Endodermal cell (in vitro differentiated cells): Measurements from ENCODE around the gene CSTPP1. TPM values are rescaled to one million over a fixed set of nuclear protein-coding genes. Genes with fewer than 3 reads are reported as not detected.
"Not testable (repeated sequence)": the region's sequence is repeated elsewhere in the genome, so short reads cannot be mapped to it uniquely, and the experiment has no call there.

ENCODE experiments used
- DNase-seq: peaks from one replicate; pipeline ENCODE4 v3.0.0-alpha.2; 2017
- H3K27ac ChIP-seq: 2 replicates; pipeline ENCODE4 v1.5.1; 2013; ENCODE audit warnings: mild to moderate bottlenecking, low read depth, low read length, moderate library complexity
- H3K27me3 ChIP-seq: 2 replicates; pipeline ENCODE4 v1.6.1; 2013; ENCODE audit warnings: mild to moderate bottlenecking, low read length, moderate library complexity; ENCODE audit not compliant: insufficient read depth, control insufficient read depth, poor library complexity, severe bottlenecking
- H3K36me3 ChIP-seq: 2 replicates; pipeline ENCODE4 v1.7.0; 2013; ENCODE audit warnings: mild to moderate bottlenecking, low read length, moderate library complexity; ENCODE audit not compliant: control insufficient read depth, insufficient read depth
- H3K4me1 ChIP-seq: one replicate; pipeline ENCODE4 v1.7.0; 2013; ENCODE audit warnings: low read length; ENCODE audit not compliant: control insufficient read depth, insufficient read depth
- H3K4me3 ChIP-seq: 2 replicates; pipeline ENCODE4 v1.5.1; 2013; ENCODE audit warnings: mild to moderate bottlenecking, low read length, moderate library complexity
- H3K9ac ChIP-seq: 2 replicates; pipeline ENCODE4 v1.6.1; 2013; ENCODE audit warnings: mild to moderate bottlenecking, low read length, moderate library complexity; ENCODE audit not compliant: poor library complexity, severe bottlenecking; ENCODE audit errors: extremely low read depth
- H3K9me3 ChIP-seq: 2 replicates; pipeline ENCODE4 v1.6.1; 2013; ENCODE audit warnings: mild to moderate bottlenecking, low read length, moderate library complexity; ENCODE audit not compliant: control insufficient read depth
- H3K27ac Mint-ChIP-seq: 2 replicates; pipeline ENCODE4 v1.8.0; 2020; ENCODE audit warnings: mixed read lengths
- H3K27me3 Mint-ChIP-seq: 2 replicates; pipeline ENCODE4 v1.8.0; 2021; ENCODE audit warnings: mild to moderate bottlenecking, mixed read lengths; ENCODE audit not compliant: insufficient read depth
- H3K36me3 Mint-ChIP-seq: 2 replicates; pipeline ENCODE4 v1.8.0; 2020; ENCODE audit warnings: low read depth, mixed read lengths
- H3K4me1 Mint-ChIP-seq: 2 replicates; pipeline ENCODE4 v1.8.0; 2020; ENCODE audit warnings: mixed read lengths
- H3K4me3 Mint-ChIP-seq: 2 replicates; pipeline ENCODE4 v1.8.0; 2020; ENCODE audit warnings: mild to moderate bottlenecking, moderate library complexity, mixed read lengths
- H3K9me3 Mint-ChIP-seq: 2 replicates; pipeline ENCODE4 v1.8.0; 2020; ENCODE audit warnings: mild to moderate bottlenecking, mixed read lengths
- WGBS, 2 experiments: methylation state at CpG; one replicate each; pipeline versions ENCODE4 v1.1.5 to v1.1.7; 2013; ENCODE audit warnings: missing lambda C conversion rate in 2 of 2, mixed read lengths in 1 of 2; ENCODE audit not compliant: insufficient coverage in 1 of 2, insufficient read length in 1 of 2; 5-methylcytosine and 5-hydroxymethylcytosine counted together
- total RNA-seq, 2 donors: library from RNA; stranded (reverse); fragmentation: NEBNext Ultra II Directional in 1 of 2; extraction: Animal tissue kit (Norgen Biotek cat#: 25700) in 1 of 2; gene quantifications; 2 replicates in 1 of 2; 3 replicates in 1 of 2; pipeline ENCODE4 v1.2.1, GENCODE V29; 2021
- TF ChIP-seq, protein P1 (sequence below): fragments of 200-600 bp; sonication (generic); conservative IDR thresholded peaks from 2 replicates; pipeline ENCODE4 v1.5.0; 2021; ENCODE audit warnings: antibody characterized with exemption, mild to moderate bottlenecking

CSTPP1 gene
- total RNA-seq, 2 donors from 2014 or later: 46.7 to 57.6 TPM

DNA sequence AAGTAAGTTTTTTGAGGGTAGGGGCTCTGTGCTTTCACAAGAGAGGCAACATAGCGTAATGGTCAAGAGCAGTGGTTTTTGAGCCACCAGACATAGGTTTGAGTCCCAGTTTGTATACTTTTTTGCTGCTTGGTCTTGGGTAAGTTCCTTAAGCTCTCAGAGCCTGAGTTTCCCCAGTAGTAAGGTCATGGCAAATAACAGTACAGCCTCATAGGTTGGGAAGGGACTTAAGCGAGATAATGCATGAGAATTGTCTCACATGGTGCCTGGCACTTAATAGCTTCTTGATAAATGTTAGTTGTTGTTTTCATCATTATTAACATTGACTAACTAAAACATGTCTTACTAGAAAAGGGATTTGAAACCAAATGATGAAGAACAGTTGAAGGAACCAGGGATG is 157.0 kb downstream of the CSTPP1 start:
- no peak overlapping the region for H3K9ac ChIP-seq
- H3K9me3 Mint-ChIP-seq: peaks cover 12% of the 10 kb centered on the region
- peaks cover 7% of the 10 kb centered on the region for H3K9me3 ChIP-seq
- no peaks in the 10 kb centered on the region for H3K27me3 Mint-ChIP-seq
- peaks cover 7% of the 10 kb centered on the region for H3K36me3 Mint-ChIP-seq
- H3K4me1 Mint-ChIP-seq: peaks cover 3% of the 10 kb centered on the region
- WGBS, 2 experiments: 95% methylated on average over 2 of the region's 2 CpGs; no CpG with 5 or more reads in 1 of the 2 experiments
- H3K27ac ChIP-seq: no peak overlapping the region
- H3K4me1 ChIP-seq: no peaks in the 10 kb centered on the region
- no peak overlapping the region for H3K4me3 ChIP-seq
- H3K27me3 ChIP-seq: no peaks in the 10 kb centered on the region
- no peak overlapping the region for H3K4me3 Mint-ChIP-seq
- TF ChIP-seq, protein P1, sequence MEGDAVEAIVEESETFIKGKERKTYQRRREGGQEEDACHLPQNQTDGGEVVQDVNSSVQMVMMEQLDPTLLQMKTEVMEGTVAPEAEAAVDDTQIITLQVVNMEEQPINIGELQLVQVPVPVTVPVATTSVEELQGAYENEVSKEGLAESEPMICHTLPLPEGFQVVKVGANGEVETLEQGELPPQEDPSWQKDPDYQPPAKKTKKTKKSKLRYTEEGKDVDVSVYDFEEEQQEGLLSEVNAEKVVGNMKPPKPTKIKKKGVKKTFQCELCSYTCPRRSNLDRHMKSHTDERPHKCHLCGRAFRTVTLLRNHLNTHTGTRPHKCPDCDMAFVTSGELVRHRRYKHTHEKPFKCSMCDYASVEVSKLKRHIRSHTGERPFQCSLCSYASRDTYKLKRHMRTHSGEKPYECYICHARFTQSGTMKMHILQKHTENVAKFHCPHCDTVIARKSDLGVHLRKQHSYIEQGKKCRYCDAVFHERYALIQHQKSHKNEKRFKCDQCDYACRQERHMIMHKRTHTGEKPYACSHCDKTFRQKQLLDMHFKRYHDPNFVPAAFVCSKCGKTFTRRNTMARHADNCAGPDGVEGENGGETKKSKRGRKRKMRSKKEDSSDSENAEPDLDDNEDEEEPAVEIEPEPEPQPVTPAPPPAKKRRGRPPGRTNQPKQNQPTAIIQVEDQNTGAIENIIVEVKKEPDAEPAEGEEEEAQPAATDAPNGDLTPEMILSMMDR: no peak
- H3K36me3 ChIP-seq: no peaks in the 10 kb centered on the region
- no peak for DNase-seq
- no peak overlapping the region for H3K27ac Mint-ChIP-seq

GRCh38 chr11:47096871-47097270 is 160.3 kb downstream of the CSTPP1 start:
- H3K4me1 ChIP-seq, H3K4me3 ChIP-seq, H3K36me3 Mint-ChIP-seq, H3K27ac Mint-ChIP-seq, H3K9ac ChIP-seq, H3K27me3 Mint-ChIP-seq, H3K9me3 Mint-ChIP-seq, H3K36me3 ChIP-seq, H3K9me3 ChIP-seq, DNase-seq, H3K27ac ChIP-seq, H3K4me3 Mint-ChIP-seq, H3K27me3 ChIP-seq: not testable (repeated sequence)
- WGBS, 2 experiments: 95% methylated on average over 5 of the region's 22 CpGs; no CpG with 5 or more reads in 1 of the 2 experiments
- peaks cover 24% of the 10 kb centered on the region for H3K4me1 Mint-ChIP-seq

GRCh38 chr11:47098223-47098622 is 161.7 kb downstream of the CSTPP1 start:
- not testable (repeated sequence) for H3K4me1 ChIP-seq, H3K4me3 ChIP-seq, H3K9ac ChIP-seq, H3K27me3 ChIP-seq, H3K9me3 ChIP-seq, H3K36me3 ChIP-seq, H3K27ac Mint-ChIP-seq, H3K36me3 Mint-ChIP-seq, H3K27me3 Mint-ChIP-seq, DNase-seq, H3K9me3 Mint-ChIP-seq, H3K4me3 Mint-ChIP-seq, H3K27ac ChIP-seq
- WGBS, 2 experiments: 90% methylated on average over 3 of the region's 3 CpGs; no CpG with 5 or more reads in 1 of the 2 experiments
- H3K4me1 Mint-ChIP-seq: peaks cover 32% of the 10 kb centered on the region

DNA sequence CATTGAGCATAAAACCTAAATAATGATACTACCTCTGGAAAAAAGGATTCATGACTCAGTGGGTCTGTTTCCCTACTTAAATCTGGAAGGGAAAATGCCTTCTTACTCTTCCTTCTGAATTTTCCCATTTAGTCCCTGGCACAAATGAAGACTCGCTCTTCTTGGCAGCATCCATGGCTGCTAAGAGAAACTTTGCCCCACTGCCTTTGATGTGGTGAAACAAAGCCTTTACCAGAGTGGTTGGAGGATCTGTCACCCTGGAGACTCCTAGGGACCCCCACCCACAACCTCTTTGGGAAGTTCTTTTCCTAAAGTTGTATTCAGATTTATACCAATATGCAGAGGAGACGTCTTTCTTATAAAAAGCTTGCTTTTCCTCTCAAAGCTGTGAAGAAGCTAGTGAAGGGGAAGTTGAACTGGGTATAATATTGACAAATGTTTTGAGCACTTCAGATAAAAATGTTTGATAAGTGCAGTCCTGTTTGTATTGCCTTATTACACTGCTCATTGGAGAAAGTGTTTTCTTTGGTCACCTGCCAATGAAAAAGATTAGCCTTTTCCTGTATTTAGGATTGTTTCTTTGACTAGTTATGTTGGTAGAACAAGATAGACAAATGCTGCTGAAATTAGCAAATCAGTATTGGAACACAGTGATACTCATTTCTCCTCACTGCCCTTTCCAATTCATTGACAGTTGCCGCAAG is 162.8 kb downstream of the CSTPP1 start:
- TF ChIP-seq, protein P1: no peak
- no peak overlapping the region for H3K27ac Mint-ChIP-seq
- no peak for DNase-seq
- Histone ChIP-seq H3K27me3 (no peaks in the 10 kb centered on the region), H3K27ac (no peak overlapping the region), H3K36me3 (no peaks in the 10 kb centered on the region), H3K4me3 (no peak overlapping the region), H3K9me3 (no peaks in the 10 kb centered on the region), H3K4me1 (peaks cover 10% of the 10 kb centered on the region), H3K9ac (no peak overlapping the region)
- H3K27me3 Mint-ChIP-seq: no peaks in the 10 kb centered on the region
- H3K4me3 Mint-ChIP-seq: no peak overlapping the region
- peaks cover 7% of the 10 kb centered on the region for H3K9me3 Mint-ChIP-seq
- 93 to 95% methylated on average over 2 to 3 of the region's 3 CpGs for WGBS, 2 experiments
- H3K4me1 Mint-ChIP-seq: peaks cover 37% of the 10 kb centered on the region
- peaks cover 7% of the 10 kb centered on the region for H3K36me3 Mint-ChIP-seq
